Aortic smooth muscle cell (primary cell): ENCODE measurements around the gene VRK1. TPM values are rescaled to one million over a fixed set of nuclear protein-coding genes. Genes with fewer than 3 reads are reported as not detected.

Experiments used
- total RNA-seq: library from RNA; depleted of rRNA; stranded (reverse); fragments of >200 nt; gene quantifications from 2 replicates; pipeline ENCODE4 v1.2.3, GENCODE V29; 2014

Gene VRK1, protein sequence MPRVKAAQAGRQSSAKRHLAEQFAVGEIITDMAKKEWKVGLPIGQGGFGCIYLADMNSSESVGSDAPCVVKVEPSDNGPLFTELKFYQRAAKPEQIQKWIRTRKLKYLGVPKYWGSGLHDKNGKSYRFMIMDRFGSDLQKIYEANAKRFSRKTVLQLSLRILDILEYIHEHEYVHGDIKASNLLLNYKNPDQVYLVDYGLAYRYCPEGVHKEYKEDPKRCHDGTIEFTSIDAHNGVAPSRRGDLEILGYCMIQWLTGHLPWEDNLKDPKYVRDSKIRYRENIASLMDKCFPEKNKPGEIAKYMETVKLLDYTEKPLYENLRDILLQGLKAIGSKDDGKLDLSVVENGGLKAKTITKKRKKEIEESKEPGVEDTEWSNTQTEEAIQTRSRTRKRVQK
- total RNA-seq: 17.5 and 28.1 TPM in 2 replicates

DNA sequence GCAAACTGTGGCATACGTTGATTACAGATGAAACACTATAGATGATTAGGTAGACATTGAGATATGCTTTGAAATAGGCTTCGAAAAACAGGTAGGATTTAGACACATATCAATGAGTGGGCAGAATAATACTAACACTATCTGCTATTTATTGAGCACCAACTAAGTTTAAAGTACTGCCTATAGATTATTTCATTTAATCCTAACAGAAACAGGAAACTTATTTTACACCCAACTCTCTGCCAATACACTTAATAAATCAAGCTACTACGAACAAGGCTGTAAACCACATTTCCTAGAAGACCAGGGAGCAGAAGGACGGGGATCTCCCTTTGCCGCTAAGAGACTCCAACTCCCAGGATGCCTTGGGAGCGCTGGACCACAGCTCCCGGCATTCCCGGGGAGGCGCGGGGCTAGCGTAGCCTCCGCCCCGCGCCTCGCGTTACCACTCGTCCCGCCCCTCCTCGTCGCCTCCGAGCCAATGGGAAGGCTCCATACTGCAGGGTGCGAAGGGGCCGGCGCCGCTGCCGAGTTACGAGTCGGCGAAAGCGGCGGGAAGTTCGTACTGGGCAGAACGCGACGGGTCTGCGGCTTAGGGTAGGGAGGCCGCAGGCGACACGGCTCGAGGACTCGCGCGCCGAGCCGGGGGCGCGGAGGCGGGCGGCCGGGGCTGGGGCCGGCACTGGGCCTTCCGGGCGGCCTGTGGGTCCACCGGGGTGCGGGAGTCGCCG, at the start of gene VRK1:
TSS of gene VRK1 (plus strand) at position 532 of the 731 bp plus-strand sequence. CDS start 36,090 bp downstream, outside the sequence.

